ENCODE results near the gene TLR5.

The TLR5 gene

DNA sequence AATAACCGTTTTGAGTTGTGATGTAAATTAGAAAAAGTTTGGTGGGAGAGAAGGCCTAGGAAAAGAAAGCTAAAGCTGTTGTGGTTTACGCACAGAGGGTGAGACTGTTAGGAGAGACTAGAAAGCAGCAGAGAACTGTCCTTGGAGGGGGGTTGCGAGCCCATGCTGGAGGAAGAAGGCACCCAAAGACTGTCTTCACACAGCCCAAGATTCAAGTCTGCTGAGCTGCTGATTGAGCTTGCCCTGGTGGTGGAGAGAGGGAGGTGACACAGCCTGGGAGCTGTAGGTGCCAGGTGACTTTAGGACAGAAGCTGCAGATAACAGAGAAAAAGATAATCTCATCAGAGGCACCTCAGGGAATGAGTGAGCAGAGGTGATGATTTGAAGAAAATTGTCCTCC is 18.3 kb upstream of the TLR5 start:
- no peak for DNase-seq (ENCODE audit: low read depth)
- H3K4me3 ChIP-seq (ENCODE audit: low read depth, low read length): no peak overlapping the region
- TF ChIP-seq, protein P1, sequence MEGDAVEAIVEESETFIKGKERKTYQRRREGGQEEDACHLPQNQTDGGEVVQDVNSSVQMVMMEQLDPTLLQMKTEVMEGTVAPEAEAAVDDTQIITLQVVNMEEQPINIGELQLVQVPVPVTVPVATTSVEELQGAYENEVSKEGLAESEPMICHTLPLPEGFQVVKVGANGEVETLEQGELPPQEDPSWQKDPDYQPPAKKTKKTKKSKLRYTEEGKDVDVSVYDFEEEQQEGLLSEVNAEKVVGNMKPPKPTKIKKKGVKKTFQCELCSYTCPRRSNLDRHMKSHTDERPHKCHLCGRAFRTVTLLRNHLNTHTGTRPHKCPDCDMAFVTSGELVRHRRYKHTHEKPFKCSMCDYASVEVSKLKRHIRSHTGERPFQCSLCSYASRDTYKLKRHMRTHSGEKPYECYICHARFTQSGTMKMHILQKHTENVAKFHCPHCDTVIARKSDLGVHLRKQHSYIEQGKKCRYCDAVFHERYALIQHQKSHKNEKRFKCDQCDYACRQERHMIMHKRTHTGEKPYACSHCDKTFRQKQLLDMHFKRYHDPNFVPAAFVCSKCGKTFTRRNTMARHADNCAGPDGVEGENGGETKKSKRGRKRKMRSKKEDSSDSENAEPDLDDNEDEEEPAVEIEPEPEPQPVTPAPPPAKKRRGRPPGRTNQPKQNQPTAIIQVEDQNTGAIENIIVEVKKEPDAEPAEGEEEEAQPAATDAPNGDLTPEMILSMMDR (conservative IDR thresholded peaks at IDR 0.05; ENCODE audit: low read depth, low read length): no peak

DNA sequence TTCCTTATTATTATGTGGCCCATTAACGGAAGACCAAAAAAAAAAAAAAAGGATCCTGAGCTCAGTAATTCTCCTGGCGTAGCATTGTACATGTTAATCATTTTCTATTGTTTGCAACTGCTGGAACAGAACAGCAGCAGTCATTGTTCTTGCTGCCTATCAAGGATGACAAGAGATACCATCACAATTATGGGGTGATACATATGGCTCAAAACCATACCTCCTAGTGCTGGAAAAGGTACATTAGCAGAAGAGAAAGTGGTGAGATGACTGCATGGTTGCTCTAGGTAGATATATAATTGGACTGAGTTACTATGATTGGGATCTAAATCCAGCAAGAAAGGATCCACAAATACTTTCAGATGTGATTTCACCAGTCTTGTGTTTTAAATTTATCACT is 13.3 kb upstream of the TLR5 start:
- H3K4me3 ChIP-seq (ENCODE audit: low read depth, low read length): no peak overlapping the region
- DNase-seq (ENCODE audit: low read depth): no peak
- TF ChIP-seq, protein P1 (conservative IDR thresholded peaks at IDR 0.05; ENCODE audit: low read depth, low read length): no peak

DNA sequence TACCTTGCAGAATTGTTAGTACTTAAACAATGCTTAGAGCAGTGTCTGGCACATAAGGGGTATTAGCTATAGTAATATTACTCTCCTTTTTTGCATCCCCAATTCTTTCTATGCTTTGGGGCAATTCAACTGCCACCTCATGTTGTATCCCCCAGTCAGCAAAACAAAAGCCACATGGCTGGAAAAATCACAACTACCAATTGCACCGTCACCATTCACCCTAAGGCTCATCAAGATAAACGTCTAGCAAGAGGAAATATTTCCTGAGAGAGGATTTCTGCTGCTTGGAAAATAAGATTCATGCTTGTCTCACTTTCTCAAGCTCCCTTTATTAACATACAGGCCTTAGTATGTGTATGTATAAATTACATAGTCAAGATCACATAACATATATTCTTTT is 12.1 kb upstream of the TLR5 start:
- no peak overlapping the region for H3K4me3 ChIP-seq (ENCODE audit: low read depth, low read length)
- DNase-seq (ENCODE audit: low read depth): no peak
- TF ChIP-seq, protein P1 (conservative IDR thresholded peaks at IDR 0.05; ENCODE audit: low read depth, low read length): no peak

DNA sequence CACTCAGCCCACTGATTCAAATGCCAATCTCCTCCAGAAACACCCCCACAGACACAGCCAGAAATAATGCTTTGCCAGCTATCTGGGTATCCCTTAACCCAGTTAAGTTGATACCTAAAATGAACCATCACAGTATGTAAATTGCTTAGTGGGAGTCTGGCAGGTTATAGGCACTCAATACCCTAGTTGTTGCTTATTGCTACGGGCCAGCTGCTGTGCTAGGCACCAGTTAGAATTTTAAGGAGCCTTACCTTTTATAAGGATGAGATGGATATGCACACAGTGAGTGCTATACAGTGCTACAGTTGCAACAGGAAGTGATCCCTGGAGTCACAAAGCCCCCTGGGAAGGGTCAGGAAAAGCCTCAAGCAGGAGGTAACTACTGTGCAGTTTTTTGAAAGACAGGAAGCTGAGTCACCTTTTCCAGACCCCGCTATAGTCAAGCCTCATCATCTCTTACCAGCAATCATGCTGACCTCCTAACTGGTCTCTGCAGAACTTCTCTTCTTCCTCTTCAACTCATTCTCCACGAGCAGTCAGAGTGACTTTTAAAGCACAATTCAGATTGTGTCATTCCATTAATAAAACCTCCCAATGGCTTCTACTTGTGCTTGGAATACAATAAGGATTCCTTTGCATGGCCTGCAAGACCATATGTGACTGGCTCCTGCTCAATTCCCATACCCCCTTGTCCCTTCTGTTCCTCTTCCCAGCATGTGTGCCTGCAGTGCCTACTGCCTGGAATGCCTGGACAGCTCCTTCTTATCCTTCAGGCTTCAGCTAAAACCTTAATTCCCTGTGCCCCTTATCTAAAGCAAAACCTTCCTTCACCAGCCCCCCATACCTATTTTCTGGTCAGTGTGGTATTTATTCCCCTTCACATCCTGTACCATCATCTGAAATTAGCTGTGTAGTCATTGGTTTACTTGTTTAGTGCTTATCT is 10.4 kb upstream of the TLR5 start:
- peak; percentile 66 for DNase-seq (ENCODE audit: low read depth)
- H3K4me3 ChIP-seq (ENCODE audit: low read depth, low read length): no peak overlapping the region
- TF ChIP-seq, protein P1 (conservative IDR thresholded peaks at IDR 0.05; ENCODE audit: low read depth, low read length): no peak

DNA sequence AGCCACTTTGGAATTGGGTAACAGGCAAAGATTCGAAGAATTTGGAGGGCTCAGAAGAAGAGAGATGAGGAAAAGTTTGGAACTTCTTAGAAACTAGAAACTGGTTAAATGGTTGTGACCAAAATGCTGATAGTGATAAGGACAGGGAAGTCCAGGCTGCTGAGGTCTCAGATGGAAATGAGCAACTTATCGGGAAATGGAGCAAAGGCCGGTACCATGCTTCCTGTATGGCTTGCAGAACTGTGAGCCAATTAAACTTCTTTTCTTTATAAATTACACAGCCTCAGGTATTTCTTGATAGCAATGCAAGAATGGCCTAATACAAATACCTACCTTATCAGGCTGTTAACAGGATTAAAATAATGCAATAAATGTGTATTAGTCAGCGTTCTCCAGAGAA is 9.4 kb upstream of the TLR5 start:
- DNase-seq (ENCODE audit: low read depth): no peak
- TF ChIP-seq, protein P1 (conservative IDR thresholded peaks at IDR 0.05; ENCODE audit: low read depth, low read length): no peak
- H3K4me3 ChIP-seq (ENCODE audit: low read depth, low read length): no peak overlapping the region

DNA sequence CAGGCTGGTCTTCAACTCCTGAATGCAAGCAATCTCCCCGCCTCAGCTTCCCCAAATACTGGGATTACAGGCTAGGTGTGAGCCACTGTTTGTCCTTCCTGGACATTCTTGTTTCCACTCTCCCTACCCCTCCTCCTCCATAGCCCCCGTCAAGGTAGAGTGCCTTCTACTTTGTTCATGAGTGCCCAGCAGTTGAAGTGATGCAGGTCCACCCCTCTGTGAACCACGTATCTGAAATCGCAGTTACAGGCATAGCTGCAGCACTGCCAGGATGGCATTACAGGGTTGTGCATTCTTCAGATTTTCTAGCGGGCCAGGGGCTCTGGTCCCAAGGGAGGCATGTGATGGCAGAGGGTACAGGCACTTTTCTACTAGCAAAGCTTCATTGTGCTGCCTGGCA is 7.4 kb upstream of the TLR5 start:
- DNase-seq (ENCODE audit: low read depth): no peak
- H3K4me3 ChIP-seq (ENCODE audit: low read depth, low read length): no peak overlapping the region
- TF ChIP-seq, protein P1 (conservative IDR thresholded peaks at IDR 0.05; ENCODE audit: low read depth, low read length): no peak

DNA sequence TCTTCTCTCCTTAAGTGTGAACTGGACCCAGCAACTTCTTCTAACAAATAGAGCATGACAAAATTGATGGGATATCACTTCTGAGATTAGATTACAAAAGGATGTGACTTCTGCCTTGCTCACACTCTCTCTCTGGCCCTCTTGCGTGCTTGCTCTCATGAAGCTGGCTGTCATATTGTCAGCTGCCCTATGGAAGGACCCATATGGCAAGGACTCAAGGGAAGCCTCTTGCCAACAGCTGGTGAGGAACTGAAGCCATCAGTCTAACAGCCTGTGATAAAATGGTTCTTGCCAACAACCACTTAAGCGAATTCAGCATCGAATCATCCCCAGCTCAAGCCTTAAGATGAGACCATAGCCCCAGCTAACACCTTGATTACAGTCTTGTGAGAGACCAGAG is 4.8 kb upstream of the TLR5 start:
- no peak for DNase-seq (ENCODE audit: low read depth)
- TF ChIP-seq, protein P1 (conservative IDR thresholded peaks at IDR 0.05; ENCODE audit: low read depth, low read length): no peak
- H3K4me3 ChIP-seq (ENCODE audit: low read depth, low read length): no peak overlapping the region

All from choroid plexus epithelial cell (primary cell).